Measurements from ENCODE around the gene EEIG1.
A peak's percentile ranks its signal among the peaks of the same experiment; 100 is the strongest.

Gene EEIG1

DNA sequence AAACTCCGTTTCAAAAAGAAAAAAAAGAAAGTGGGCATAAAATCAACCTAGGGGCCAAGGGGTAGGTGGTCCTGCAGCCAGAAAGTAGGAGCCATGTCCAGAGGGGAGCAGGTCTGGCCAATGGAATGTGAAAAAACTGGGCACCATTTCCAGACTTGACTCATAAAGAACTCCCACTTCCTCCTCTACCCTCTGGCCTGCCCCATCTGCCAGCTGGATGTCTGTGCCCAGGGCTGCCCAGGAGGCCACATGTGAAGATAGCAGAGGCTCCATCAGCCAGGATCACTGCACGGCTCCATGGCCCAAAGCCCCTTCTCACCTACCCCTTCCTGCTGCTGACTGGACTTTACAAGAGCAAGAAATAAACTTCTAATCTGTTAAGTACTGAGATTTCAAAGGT lies 42.1 kb upstream of the EEIG1 start:
- DNase-seq (ENCODE audit: extremely low read depth, low read depth) = no peak
- no peak overlapping the region for H3K4me3 ChIP-seq (replicated peaks; ENCODE audit: low read depth, low read length)
- TF ChIP-seq, protein P1, sequence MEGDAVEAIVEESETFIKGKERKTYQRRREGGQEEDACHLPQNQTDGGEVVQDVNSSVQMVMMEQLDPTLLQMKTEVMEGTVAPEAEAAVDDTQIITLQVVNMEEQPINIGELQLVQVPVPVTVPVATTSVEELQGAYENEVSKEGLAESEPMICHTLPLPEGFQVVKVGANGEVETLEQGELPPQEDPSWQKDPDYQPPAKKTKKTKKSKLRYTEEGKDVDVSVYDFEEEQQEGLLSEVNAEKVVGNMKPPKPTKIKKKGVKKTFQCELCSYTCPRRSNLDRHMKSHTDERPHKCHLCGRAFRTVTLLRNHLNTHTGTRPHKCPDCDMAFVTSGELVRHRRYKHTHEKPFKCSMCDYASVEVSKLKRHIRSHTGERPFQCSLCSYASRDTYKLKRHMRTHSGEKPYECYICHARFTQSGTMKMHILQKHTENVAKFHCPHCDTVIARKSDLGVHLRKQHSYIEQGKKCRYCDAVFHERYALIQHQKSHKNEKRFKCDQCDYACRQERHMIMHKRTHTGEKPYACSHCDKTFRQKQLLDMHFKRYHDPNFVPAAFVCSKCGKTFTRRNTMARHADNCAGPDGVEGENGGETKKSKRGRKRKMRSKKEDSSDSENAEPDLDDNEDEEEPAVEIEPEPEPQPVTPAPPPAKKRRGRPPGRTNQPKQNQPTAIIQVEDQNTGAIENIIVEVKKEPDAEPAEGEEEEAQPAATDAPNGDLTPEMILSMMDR (IDR thresholded peaks at IDR 0.05; ENCODE audit: low read depth, low read length, missing control alignments) = no peak

DNA sequence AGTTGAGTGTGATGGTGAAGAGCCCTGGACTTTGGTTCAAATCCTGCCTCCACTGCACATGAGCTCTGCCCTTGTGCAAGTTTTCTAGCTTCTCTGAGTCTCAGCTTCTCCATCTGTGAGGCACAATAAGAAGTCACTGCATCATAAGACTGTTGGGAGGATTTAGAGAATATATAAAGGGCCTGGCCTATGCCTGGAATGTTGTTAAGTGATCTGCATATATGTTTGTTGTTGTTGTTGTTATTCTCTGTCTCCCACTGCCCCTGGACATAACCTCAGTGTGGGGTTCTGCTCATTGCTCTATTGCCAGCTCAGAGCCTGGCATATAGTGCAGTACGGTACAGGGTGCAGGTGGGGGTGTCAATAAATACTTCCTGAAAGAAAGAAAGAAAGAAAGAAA lies 40.3 kb upstream of the EEIG1 start:
- TF ChIP-seq, protein P1 (IDR thresholded peaks at IDR 0.05; ENCODE audit: low read depth, low read length, missing control alignments) = no peak
- no peak overlapping the region for H3K4me3 ChIP-seq (replicated peaks; ENCODE audit: low read depth, low read length)
- no peak for DNase-seq (ENCODE audit: extremely low read depth, low read depth)

DNA sequence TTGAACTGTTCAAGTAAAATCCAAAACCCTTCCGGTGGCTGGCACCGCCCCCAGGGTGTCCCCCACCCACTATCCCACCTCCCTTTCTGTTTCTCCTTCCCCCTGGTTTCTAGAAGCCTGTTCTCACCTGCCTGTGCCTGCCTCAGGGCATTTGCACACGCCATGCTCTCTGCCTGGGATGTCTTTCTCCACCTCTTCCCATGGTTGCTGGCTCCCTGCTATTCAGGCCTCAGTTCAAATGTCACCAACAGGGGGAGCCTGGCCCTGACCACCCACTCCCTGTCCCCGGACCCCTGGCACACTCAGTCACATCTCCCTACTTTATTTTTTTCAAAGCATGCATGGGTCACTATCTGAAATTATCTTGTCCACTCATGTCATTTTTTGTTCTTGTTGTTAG lies 39.9 kb upstream of the EEIG1 start:
- no peak for DNase-seq (ENCODE audit: extremely low read depth, low read depth)
- TF ChIP-seq, protein P1 (IDR thresholded peaks at IDR 0.05; ENCODE audit: low read depth, low read length, missing control alignments) = peak; percentile 35
- H3K4me3 ChIP-seq (replicated peaks; ENCODE audit: low read depth, low read length) = no peak overlapping the region

DNA sequence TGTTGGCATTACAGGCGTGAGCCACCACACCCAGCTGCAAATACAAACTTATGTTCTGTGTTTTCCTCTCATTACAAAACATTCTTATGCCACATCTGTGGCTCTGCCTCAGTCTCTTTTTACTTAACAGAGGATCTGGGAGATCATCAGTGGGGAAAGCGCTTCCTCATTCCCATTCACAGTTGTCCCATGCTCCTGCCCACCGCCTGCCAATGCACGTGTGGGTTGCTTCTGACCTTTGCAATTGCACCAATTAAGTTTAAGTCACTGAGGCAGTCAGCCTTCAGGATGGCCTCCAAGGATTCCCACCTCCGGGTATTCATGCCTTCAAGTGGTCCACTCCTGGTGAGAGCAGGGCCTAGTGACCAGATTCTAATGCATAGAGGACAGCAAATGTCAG lies 34.9 kb upstream of the EEIG1 start:
- no peak for DNase-seq (ENCODE audit: extremely low read depth, low read depth)
- no peak overlapping the region for H3K4me3 ChIP-seq (replicated peaks; ENCODE audit: low read depth, low read length)
- TF ChIP-seq, protein P1 (IDR thresholded peaks at IDR 0.05; ENCODE audit: low read depth, low read length, missing control alignments) = no peak

DNA sequence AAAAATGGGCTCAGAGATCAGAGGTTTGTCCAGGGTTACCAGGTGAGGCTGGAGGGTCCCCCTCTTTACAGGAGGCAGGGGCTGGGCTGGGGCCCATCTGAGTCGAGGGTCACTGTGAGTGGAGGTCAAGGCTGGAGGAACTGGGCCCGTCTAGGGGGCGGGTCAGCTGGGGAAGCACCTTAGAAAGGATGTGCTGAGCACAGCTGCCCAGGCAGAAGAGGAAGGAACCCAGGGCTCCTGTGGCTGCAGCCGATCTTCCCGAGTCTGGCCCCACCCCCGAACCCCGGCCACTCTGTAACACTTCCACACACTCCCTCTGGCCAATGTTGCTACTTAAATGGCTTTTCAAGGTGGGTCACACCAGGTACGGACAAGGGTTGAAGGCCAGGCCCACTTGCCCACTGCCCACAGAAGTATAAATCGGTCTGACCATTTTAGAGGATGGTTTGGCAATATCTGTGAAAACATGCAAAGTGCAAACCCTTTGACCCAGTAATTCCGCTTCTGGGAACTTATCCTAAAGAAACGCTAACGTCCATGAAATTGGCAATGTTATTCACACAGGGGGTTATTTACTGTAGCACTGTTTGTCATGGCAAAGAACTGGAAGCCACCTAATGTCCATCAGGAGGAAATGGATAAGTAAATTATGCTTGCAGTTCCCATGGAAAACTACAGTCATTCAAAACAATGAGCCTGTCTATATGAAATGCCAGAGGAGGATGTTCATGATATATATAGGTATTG lies 30.5 kb upstream of the EEIG1 start:
- TF ChIP-seq, protein P1 (IDR thresholded peaks at IDR 0.05; ENCODE audit: low read depth, low read length, missing control alignments) = no peak
- DNase-seq (ENCODE audit: extremely low read depth, low read depth) = no peak
- no peak overlapping the region for H3K4me3 ChIP-seq (replicated peaks; ENCODE audit: low read depth, low read length)

DNA sequence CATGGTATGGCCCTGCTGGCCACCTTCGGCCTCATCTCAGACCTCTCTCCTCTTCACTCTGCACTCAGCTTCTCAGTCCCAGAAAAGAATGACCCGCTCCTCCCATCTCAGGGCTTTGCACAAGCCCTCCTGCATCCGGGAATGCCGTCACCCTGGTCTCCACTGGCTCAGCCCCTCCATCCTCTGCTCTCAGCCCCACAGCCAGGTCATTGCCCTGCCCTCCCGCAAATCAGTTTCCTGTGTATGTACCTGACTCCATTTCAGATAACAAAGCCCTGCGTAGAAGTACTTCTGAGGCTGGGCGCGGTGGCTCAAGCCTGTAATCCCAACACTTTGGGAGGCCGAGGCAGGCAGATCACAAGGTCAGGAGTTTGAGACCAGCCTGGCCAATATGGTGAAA lies 28.9 kb upstream of the EEIG1 start:
- H3K4me3 ChIP-seq (replicated peaks; ENCODE audit: low read depth, low read length) = no peak overlapping the region
- TF ChIP-seq, protein P1 (IDR thresholded peaks at IDR 0.05; ENCODE audit: low read depth, low read length, missing control alignments) = no peak

DNA sequence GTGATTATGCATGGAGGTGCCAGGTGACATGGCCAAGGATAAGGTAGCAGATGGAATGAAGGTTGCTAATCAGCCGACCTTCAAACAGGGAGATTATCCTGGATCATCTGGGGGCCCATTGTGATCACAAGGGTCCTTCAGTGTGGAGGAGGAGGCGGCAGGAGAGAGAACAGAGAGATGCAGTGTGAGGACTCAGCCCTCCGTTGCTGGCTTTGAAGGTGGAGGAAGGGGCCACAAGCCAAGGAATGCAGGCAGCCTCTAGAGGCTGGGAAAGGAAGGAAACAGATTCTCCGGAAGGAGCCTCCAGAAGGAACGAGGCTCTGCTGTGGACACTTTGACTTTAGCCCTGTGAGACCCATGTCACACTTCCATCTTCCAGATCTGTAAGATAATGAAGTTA lies 27.4 kb upstream of the EEIG1 start:
- DNase-seq (ENCODE audit: extremely low read depth, low read depth) = no peak
- H3K4me3 ChIP-seq (replicated peaks; ENCODE audit: low read depth, low read length) = no peak overlapping the region
- TF ChIP-seq, protein P1 (IDR thresholded peaks at IDR 0.05; ENCODE audit: low read depth, low read length, missing control alignments) = no peak

More for the DNA sequence above, 28.9 kb upstream of the EEIG1 start:
- DNase-seq (ENCODE audit: extremely low read depth, low read depth) = no peak

All from HFF-Myc (cell line).